Measurements from ENCODE around the gene DNAH7.

DNA sequence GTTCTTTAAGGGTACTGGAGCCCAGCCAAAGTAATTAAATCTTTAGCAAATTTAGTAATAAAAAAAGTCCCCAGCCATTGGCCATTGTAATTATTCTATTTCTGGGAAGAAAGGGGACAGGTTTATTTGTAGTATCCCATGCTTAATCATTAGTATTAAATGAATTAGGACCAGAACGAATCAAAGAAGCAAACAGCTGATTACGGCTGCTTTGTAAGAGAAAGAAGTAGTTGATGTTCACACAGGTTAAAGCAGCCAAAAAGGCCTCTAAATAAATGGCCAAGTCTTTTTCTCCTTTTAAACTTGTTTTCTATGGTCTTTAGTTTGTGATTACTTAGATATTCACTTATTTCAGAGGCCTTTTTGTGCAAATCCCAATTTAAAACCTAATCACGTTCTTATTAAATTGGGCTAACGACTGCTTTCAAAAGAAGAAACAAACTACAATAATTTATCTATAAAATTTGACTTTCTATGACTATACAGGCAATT lies 48.6 kb upstream of the DNAH7 start:
- TF ChIP-seq, protein P1, sequence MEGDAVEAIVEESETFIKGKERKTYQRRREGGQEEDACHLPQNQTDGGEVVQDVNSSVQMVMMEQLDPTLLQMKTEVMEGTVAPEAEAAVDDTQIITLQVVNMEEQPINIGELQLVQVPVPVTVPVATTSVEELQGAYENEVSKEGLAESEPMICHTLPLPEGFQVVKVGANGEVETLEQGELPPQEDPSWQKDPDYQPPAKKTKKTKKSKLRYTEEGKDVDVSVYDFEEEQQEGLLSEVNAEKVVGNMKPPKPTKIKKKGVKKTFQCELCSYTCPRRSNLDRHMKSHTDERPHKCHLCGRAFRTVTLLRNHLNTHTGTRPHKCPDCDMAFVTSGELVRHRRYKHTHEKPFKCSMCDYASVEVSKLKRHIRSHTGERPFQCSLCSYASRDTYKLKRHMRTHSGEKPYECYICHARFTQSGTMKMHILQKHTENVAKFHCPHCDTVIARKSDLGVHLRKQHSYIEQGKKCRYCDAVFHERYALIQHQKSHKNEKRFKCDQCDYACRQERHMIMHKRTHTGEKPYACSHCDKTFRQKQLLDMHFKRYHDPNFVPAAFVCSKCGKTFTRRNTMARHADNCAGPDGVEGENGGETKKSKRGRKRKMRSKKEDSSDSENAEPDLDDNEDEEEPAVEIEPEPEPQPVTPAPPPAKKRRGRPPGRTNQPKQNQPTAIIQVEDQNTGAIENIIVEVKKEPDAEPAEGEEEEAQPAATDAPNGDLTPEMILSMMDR (IDR thresholded peaks at IDR 0.05), result no peak
- no peak for TF ChIP-seq POLR2A (IDR thresholded peaks at IDR 0.05)
